ENCODE data around the gene ZNF653.

DNA sequence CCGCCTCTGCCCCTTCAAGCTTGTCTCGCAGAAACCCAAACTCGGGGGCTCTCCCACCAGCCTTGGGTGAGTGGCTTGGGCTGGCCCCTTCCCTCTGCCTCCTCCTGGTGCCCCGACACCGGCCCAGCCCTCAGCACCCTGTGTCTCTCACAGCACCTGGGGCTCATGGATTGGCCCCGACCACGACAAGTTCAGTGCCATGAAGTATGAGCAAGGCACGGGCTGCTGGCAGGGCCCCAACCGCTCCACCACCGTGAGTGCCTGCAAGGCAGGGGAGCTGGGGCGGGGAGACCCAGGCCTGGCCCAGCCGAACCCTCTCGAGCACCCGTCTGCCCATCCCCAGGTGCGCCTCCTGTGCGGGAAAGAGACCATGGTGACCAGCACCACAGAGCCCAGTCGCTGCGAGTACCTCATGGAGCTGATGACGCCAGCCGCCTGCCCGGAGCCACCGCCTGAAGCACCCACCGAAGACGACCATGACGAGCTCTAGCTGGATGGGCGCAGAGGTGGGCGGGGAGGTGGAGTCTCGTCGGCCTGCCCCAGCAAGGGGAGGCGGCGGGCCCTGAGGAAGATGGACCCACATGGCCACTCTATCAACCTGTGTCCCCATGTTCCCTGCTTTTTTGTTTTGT is 56.6 kb downstream of the ZNF653 start:
- TF ChIP-seq ATF6 (CRISPR knock-in tag; IDR thresholded peaks at IDR 0.05) (no peak), ZNF281 (CRISPR knock-in tag; IDR thresholded peaks at IDR 0.05) (no peak), CREB1 (CRISPR knock-in tag; IDR thresholded peaks at IDR 0.05) (no peak), TP53 (CRISPR knock-in tag; IDR thresholded peaks at IDR 0.05) (no peak), ATF1 (CRISPR knock-in tag; IDR thresholded peaks at IDR 0.05) (no peak), ZNF423 (CRISPR knock-in tag; IDR thresholded peaks at IDR 0.05) (no peak), GTF2I (CRISPR knock-in tag; conservative IDR thresholded peaks at IDR 0.05) (no peak), SP1 (CRISPR knock-in tag; conservative IDR thresholded peaks at IDR 0.05) (no peak)
- TF ChIP-seq, protein P1, sequence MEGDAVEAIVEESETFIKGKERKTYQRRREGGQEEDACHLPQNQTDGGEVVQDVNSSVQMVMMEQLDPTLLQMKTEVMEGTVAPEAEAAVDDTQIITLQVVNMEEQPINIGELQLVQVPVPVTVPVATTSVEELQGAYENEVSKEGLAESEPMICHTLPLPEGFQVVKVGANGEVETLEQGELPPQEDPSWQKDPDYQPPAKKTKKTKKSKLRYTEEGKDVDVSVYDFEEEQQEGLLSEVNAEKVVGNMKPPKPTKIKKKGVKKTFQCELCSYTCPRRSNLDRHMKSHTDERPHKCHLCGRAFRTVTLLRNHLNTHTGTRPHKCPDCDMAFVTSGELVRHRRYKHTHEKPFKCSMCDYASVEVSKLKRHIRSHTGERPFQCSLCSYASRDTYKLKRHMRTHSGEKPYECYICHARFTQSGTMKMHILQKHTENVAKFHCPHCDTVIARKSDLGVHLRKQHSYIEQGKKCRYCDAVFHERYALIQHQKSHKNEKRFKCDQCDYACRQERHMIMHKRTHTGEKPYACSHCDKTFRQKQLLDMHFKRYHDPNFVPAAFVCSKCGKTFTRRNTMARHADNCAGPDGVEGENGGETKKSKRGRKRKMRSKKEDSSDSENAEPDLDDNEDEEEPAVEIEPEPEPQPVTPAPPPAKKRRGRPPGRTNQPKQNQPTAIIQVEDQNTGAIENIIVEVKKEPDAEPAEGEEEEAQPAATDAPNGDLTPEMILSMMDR (IDR thresholded peaks at IDR 0.05), result no peak
- TF ChIP-seq, protein P2, sequence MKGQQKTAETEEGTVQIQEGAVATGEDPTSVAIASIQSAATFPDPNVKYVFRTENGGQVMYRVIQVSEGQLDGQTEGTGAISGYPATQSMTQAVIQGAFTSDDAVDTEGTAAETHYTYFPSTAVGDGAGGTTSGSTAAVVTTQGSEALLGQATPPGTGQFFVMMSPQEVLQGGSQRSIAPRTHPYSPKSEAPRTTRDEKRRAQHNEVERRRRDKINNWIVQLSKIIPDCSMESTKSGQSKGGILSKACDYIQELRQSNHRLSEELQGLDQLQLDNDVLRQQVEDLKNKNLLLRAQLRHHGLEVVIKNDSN (CRISPR knock-in tag; IDR thresholded peaks at IDR 0.05), result no peak
- TF ChIP-seq, protein P3, sequence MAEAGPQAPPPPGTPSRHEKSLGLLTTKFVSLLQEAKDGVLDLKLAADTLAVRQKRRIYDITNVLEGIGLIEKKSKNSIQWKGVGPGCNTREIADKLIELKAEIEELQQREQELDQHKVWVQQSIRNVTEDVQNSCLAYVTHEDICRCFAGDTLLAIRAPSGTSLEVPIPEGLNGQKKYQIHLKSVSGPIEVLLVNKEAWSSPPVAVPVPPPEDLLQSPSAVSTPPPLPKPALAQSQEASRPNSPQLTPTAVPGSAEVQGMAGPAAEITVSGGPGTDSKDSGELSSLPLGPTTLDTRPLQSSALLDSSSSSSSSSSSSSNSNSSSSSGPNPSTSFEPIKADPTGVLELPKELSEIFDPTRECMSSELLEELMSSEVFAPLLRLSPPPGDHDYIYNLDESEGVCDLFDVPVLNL (CRISPR knock-in tag; IDR thresholded peaks at IDR 0.05; ENCODE audit: borderline replicate concordance, low read depth), result no peak
